ENCODE results near the gene ZBTB2. TPM values are rescaled to one million over a fixed set of nuclear protein-coding genes. Genes with fewer than 3 reads are reported as not detected.

Gene ZBTB2
- polyA plus RNA-seq, 1 of the 3 experiments (the other 2 are of a cell fraction): 6.7 TPM

- WGBS (ENCODE audit: low lambda C conversion rate): 91% methylated on average over 9 of the region's 9 CpGs
- POLR2A ChIA-PET: no interaction called here
Measured at GRCh38 chr6:151322570-151322969, 68.8 kb downstream of the ZBTB2 start.

GRCh38 chr6:151321438-151321837 lies 69.9 kb downstream of the ZBTB2 start:
- ChIA-PET POLR2A (no interaction called here), CTCF (interaction anchor here (1.0 to 9.5 kb wide), 2 partner anchors 306 to 430 kb away, joined by 6 to 371 read pairs; no protein-coding TSS in a partner anchor)
- Histone ChIP-seq H3K27ac (ENCODE audit: low read depth in 2 of 2, low read length in 1 of 2) (no peak overlapping the region), H3K9me3 (no peaks in the 10 kb centered on the region), H4K20me1 (ENCODE audit: insufficient read depth) (no peaks in the 10 kb centered on the region), H3K9ac (no peak overlapping the region), H3K36me3 (replicated peaks in 1 of 2; ENCODE audit: control insufficient read depth in 1 of 2, insufficient read depth in 2 of 2, low read length in 1 of 2) (peaks cover 0 to 11% of the 10 kb centered on the region in 2 experiments), H3K4me3 (ENCODE audit: low read depth in 2 of 2, low read length in 1 of 2) (no peak overlapping the region), H3K9me2 (no peaks in the 10 kb centered on the region), H3F3A (replicated peaks; ENCODE audit: insufficient read depth) (peaks cover 20% of the 10 kb centered on the region), H2AFZ (ENCODE audit: low read depth) (no peak overlapping the region), H3K79me2 (ENCODE audit: insufficient read depth) (peaks cover 49% of the 10 kb centered on the region; the same call in 1 of the 2 replicates), H3K27me3 (ENCODE audit: insufficient read depth) (no peaks in the 10 kb centered on the region), H3K4me1 (ENCODE audit: control insufficient read depth in 1 of 2, insufficient read depth in 2 of 2, low read depth in 1 of 2, low read length in 1 of 2) (peaks cover 7 to 17% of the 10 kb centered on the region in 2 experiments; a peak in 3 of 4 replicates), H3K4me2 (no peak overlapping the region)
- WGBS (ENCODE audit: low lambda C conversion rate): 90% methylated on average over 1 of the region's 1 CpG
- TF ChIP-seq RXRA (IDR thresholded peaks at IDR 0.05; ENCODE audit: borderline replicate concordance, low read depth) (no peak), TEAD4 (IDR thresholded peaks at IDR 0.05; ENCODE audit: borderline replicate concordance, insufficient read depth) (no peak), EP300 (IDR thresholded peaks at IDR 0.05; ENCODE audit: borderline replicate concordance in 1 of 2, low read depth in 1 of 2, low read length in 1 of 2) (no peak), GATA2 (CRISPR knock-in tag; IDR thresholded peaks at IDR 0.05) (no peak), TCF12 (IDR thresholded peaks at IDR 0.05) (no peak), FOXJ3 (CRISPR knock-in tag; IDR thresholded peaks at IDR 0.05) (no peak), SMC3 (IDR thresholded peaks at IDR 0.05; ENCODE audit: low read depth, low read length) (no peak), RCOR1 (IDR thresholded peaks at IDR 0.05; ENCODE audit: low read length) (no peak), YY1 (IDR thresholded peaks at IDR 0.05; ENCODE audit: low read depth) (no peak), NFIC (IDR thresholded peaks at IDR 0.05; ENCODE audit: borderline replicate concordance) (no peak), GABPA (IDR thresholded peaks at IDR 0.05; ENCODE audit: low read depth) (no peak), MXI1 (IDR thresholded peaks at IDR 0.05; ENCODE audit: low read depth, low read length) (no peak), MEF2A (IDR thresholded peaks at IDR 0.05; ENCODE audit: borderline replicate concordance, low read depth) (no peak), NRF1 (IDR thresholded peaks at IDR 0.05; ENCODE audit: low read depth, low read length) (no peak)
- no peak for DNase-seq

More at GRCh38 chr6:151322570-151322969, 68.8 kb downstream of the ZBTB2 start:
- Histone ChIP-seq H3K4me3 (ENCODE audit: low read depth in 2 of 2, low read length in 1 of 2) (no peak overlapping the region), H3K79me2 (ENCODE audit: insufficient read depth) (peaks cover 60% of the 10 kb centered on the region; the same call in 1 of the 2 replicates), H3K9me2 (no peaks in the 10 kb centered on the region), H3K4me1 (ENCODE audit: control insufficient read depth in 1 of 2, insufficient read depth in 2 of 2, low read depth in 1 of 2, low read length in 1 of 2) (peaks cover 7 to 17% of the 10 kb centered on the region in 2 experiments; a peak in 3 of 4 replicates), H3K9me3 (no peaks in the 10 kb centered on the region), H3F3A (replicated peaks; ENCODE audit: insufficient read depth) (peaks cover 10% of the 10 kb centered on the region), H3K27me3 (ENCODE audit: insufficient read depth) (no peaks in the 10 kb centered on the region), H4K20me1 (ENCODE audit: insufficient read depth) (no peaks in the 10 kb centered on the region), H3K36me3 (replicated peaks in 1 of 2; ENCODE audit: control insufficient read depth in 1 of 2, insufficient read depth in 2 of 2, low read length in 1 of 2) (peaks cover 0 to 13% of the 10 kb centered on the region in 2 experiments), H3K4me2 (no peak overlapping the region), H3K27ac (ENCODE audit: low read depth in 2 of 2, low read length in 1 of 2) (no peak overlapping the region), H3K9ac (no peak overlapping the region), H2AFZ (ENCODE audit: low read depth) (no peak overlapping the region)
- no peak for DNase-seq
- CTCF ChIA-PET: interaction anchor here (0.6 to 16.6 kb wide), 8 partner anchors 9 to 430 kb away, joined by 3 to 421 read pairs (median 28); partner anchors contain the start of gene AKAP12
- TF ChIP-seq FOXM1 (IDR thresholded peaks at IDR 0.05; ENCODE audit: low read depth) (no peak), EZH2phosphoT487 (IDR thresholded peaks at IDR 0.05; ENCODE audit: borderline replicate concordance, low read depth) (no peak), USF1 (IDR thresholded peaks at IDR 0.05; ENCODE audit: borderline replicate concordance, low read depth) (no peak), GATA2 (CRISPR knock-in tag; IDR thresholded peaks at IDR 0.05) (no peak)

Data from SK-N-SH (cell line).